SK-N-SH treated with all-trans-retinoic acid at 6 μM for 48 hours (cell line): ENCODE measurements around the gene NOP10.

Experiments used
- CSDC2 ChIP-seq: fragments of 250-450 bp; sonication (Bioruptor Pico); IDR thresholded peaks from 2 replicates; pipeline ENCODE4 v1.5.0; 2020; ENCODE audit warnings: mild to moderate bottlenecking, moderate library complexity
- ISL1 ChIP-seq: fragments of 250-450 bp; sonication (Bioruptor Pico); IDR thresholded peaks from 2 replicates; pipeline ENCODE4 v2.1.2; 2022; ENCODE audit warnings: mild to moderate bottlenecking, moderate library complexity
- SNAI2 ChIP-seq: fragments of 250-450 bp; sonication (Bioruptor Pico); IDR thresholded peaks from 2 replicates; pipeline ENCODE4 v1.5.0; 2020; ENCODE audit warnings: mild to moderate bottlenecking, moderate library complexity
- TF ChIP-seq, protein P1 (sequence below): fragments of 250-450 bp; sonication (Bioruptor Pico); IDR thresholded peaks from 2 replicates; pipeline ENCODE4 v1.5.1; 2020; ENCODE audit warnings: low read depth, mild to moderate bottlenecking, moderate library complexity
- TF ChIP-seq, protein P2 (sequence below): fragments of 250-450 bp; sonication (Bioruptor Pico); IDR thresholded peaks from 2 replicates; pipeline ENCODE4 v1.8.0; 2020; ENCODE audit warnings: mild to moderate bottlenecking, moderate library complexity, borderline replicate concordance

DNA sequence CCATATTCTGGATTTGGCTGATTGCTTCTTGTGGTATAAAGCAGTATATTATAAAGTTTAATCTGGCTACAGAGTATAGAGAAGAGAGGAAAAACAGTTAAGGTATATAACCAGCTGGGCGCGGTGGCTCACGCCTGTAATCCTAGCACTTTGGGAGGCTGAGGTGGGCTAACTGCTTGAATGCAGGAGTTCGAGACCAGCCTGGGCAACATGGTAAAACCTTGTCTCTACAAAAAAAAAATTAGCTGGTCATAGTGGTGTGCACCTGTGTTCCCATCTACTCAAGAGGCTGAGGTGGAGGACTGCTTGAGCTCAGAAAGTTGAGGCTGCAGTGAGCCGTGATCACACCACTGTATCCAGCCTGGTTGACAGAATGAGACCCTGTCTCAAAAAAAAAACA, 12.7 kb downstream of the NOP10 start:
- no peak for TF ChIP-seq SNAI2 (CRISPR knock-in tag)
- no peak for TF ChIP-seq CSDC2 (CRISPR knock-in tag)
- TF ChIP-seq, protein P1, sequence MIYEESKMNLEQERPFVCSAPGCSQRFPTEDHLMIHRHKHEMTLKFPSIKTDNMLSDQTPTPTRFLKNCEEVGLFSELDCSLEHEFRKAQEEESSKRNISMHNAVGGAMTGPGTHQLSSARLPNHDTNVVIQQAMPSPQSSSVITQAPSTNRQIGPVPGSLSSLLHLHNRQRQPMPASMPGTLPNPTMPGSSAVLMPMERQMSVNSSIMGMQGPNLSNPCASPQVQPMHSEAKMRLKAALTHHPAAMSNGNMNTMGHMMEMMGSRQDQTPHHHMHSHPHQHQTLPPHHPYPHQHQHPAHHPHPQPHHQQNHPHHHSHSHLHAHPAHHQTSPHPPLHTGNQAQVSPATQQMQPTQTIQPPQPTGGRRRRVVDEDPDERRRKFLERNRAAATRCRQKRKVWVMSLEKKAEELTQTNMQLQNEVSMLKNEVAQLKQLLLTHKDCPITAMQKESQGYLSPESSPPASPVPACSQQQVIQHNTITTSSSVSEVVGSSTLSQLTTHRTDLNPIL = no peak
- no peak for TF ChIP-seq ISL1
- TF ChIP-seq, protein P2, sequence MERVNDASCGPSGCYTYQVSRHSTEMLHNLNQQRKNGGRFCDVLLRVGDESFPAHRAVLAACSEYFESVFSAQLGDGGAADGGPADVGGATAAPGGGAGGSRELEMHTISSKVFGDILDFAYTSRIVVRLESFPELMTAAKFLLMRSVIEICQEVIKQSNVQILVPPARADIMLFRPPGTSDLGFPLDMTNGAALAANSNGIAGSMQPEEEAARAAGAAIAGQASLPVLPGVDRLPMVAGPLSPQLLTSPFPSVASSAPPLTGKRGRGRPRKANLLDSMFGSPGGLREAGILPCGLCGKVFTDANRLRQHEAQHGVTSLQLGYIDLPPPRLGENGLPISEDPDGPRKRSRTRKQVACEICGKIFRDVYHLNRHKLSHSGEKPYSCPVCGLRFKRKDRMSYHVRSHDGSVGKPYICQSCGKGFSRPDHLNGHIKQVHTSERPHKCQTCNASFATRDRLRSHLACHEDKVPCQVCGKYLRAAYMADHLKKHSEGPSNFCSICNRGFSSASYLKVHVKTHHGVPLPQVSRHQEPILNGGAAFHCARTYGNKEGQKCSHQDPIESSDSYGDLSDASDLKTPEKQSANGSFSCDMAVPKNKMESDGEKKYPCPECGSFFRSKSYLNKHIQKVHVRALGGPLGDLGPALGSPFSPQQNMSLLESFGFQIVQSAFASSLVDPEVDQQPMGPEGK (CRISPR knock-in tag) = no peak
